ENCODE measurements around the gene CATSPERD. TPM values are rescaled to one million over a fixed set of nuclear protein-coding genes. Genes with fewer than 3 reads are reported as not detected.

Gene CATSPERD
- total and polyA plus RNA-seq, 2 of the 4 experiments (the other 2 are of a cell fraction) = not detected

GRCh38 chr19:5727453-5728050 lies 7.1 kb downstream of the CATSPERD start:
- CTCF ChIA-PET = no interaction called here
- BruUV-seq (replicated peaks) = no TSS peak
- in situ Hi-C loops (cut with MboI; ENCODE audit: low sequenced_read_pairs) = no loop called here

More at GRCh38 chr19:5727453-5728050, 7.1 kb downstream of the CATSPERD start:
- Histone ChIP-seq H3K9me1 (ENCODE audit: insufficient read depth, low read length) (no peaks in the 10 kb centered on the region), H3K9me3 (ENCODE audit: control insufficient read depth, insufficient read depth, low read length) (peaks cover 4% of the 10 kb centered on the region), H3K23ac (ENCODE audit: low read depth, low read length) (no peak overlapping the region), H3K4me3 (ENCODE audit: insufficient read depth, low read depth, low read length) (no peak overlapping the region), H3K18ac (ENCODE audit: low read depth, low read length) (no peak overlapping the region), H3K56ac (ENCODE audit: extremely low read depth, insufficient read depth, low read length) (no peak overlapping the region), H4K5ac (ENCODE audit: low read depth, low read length) (no peak overlapping the region), H3K27ac (ENCODE audit: insufficient read depth, low read length) (no peak overlapping the region), H2AFZ (replicated peaks; ENCODE audit: low read length, poor library complexity) (no peak overlapping the region), H2BK20ac (ENCODE audit: low read depth, low read length) (no peak overlapping the region), H4K20me1 (ENCODE audit: insufficient read depth, low read length) (no peaks in the 10 kb centered on the region), H2BK5ac (ENCODE audit: low read depth, low read length, poor library complexity, severe bottlenecking) (no peak overlapping the region), H2AK5ac (ENCODE audit: low read depth, low read length) (no peak overlapping the region), H2BK15ac (ENCODE audit: low read depth, low read length) (no peak overlapping the region), H3K4ac (ENCODE audit: low read depth, low read length) (no peak overlapping the region), H4K8ac (ENCODE audit: low read depth in 2 of 2, low read length in 2 of 2) (no peak overlapping the region), H3K14ac (replicated peaks; ENCODE audit: low read depth, low read length) (no peak overlapping the region), H3K9ac (ENCODE audit: low read depth, low read length) (no peak overlapping the region), H3K4me1 (ENCODE audit: control insufficient read depth, insufficient read depth, low read length) (no peaks in the 10 kb centered on the region), H3K4me2 (ENCODE audit: low read depth, low read length) (no peak overlapping the region), H3K79me1 (ENCODE audit: low read depth in 1 of 2, low read length in 2 of 2) (no peaks in the 10 kb centered on the region), H2AK9ac (replicated peaks; ENCODE audit: low read depth, low read length, poor library complexity) (no peak overlapping the region), H4K91ac (ENCODE audit: insufficient read depth, low read depth, low read length) (no peak overlapping the region), H3K27me3 (ENCODE audit: control insufficient read depth, insufficient read depth, low read length) (no peaks in the 10 kb centered on the region), H3K36me3 (ENCODE audit: control insufficient read depth, insufficient read depth, low read length) (no peaks in the 10 kb centered on the region), H2BK120ac (ENCODE audit: low read depth, low read length) (no peak overlapping the region)
- POLR2A ChIA-PET (ENCODE audit: unreplicated experiment) = interaction anchor here (0.6 kb wide), 1 partner anchor 250 kb away, joined by 4 read pairs; no protein-coding TSS in a partner anchor
- DNase-seq (no peak), ATAC-seq (ENCODE audit: low read depth) (no peak)
- TF ChIP-seq USF2 (IDR thresholded peaks at IDR 0.05; ENCODE audit: low read depth, low read length) = no peak
- TF ChIP-seq ELK1 (IDR thresholded peaks at IDR 0.05; ENCODE audit: borderline replicate concordance, low read depth, low read length) = no peak
- no peak for TF ChIP-seq FOS (IDR thresholded peaks at IDR 0.05; ENCODE audit: low read depth, low read length)
- no peak for TF ChIP-seq RCOR1 (IDR thresholded peaks at IDR 0.05; ENCODE audit: insufficient replicate concordance, low read length)
- TF ChIP-seq MAFK (IDR thresholded peaks at IDR 0.05; ENCODE audit: low read depth, low read length) = no peak
- TF ChIP-seq BHLHE40 (IDR thresholded peaks at IDR 0.05; ENCODE audit: low read depth, low read length) = no peak
- TF ChIP-seq SMC3 (IDR thresholded peaks at IDR 0.05; ENCODE audit: low read depth, low read length) = no peak
- no peak for TF ChIP-seq RAD21 (IDR thresholded peaks at IDR 0.05; ENCODE audit: low read length)
- TF ChIP-seq MAZ (IDR thresholded peaks at IDR 0.05; ENCODE audit: borderline replicate concordance, low read depth, low read length) = no peak
- TF ChIP-seq MXI1 (IDR thresholded peaks at IDR 0.05; ENCODE audit: borderline replicate concordance, low read depth, low read length) = no peak
- no peak for TF ChIP-seq RFX5 (IDR thresholded peaks at IDR 0.05; ENCODE audit: low read depth, low read length)
- TF ChIP-seq CHD1 (IDR thresholded peaks at IDR 0.05; ENCODE audit: low read depth, low read length) = no peak
- no peak for TF ChIP-seq POLR2A (IDR thresholded peaks at IDR 0.05; ENCODE audit: low read depth, low read length)
- no peak for TF ChIP-seq NFE2L2 (IDR thresholded peaks at IDR 0.05; ENCODE audit: low read depth, low read length)
- no peak for TF ChIP-seq CEBPB (IDR thresholded peaks at IDR 0.05; ENCODE audit: low read depth, low read length)
- TF ChIP-seq, protein P1, sequence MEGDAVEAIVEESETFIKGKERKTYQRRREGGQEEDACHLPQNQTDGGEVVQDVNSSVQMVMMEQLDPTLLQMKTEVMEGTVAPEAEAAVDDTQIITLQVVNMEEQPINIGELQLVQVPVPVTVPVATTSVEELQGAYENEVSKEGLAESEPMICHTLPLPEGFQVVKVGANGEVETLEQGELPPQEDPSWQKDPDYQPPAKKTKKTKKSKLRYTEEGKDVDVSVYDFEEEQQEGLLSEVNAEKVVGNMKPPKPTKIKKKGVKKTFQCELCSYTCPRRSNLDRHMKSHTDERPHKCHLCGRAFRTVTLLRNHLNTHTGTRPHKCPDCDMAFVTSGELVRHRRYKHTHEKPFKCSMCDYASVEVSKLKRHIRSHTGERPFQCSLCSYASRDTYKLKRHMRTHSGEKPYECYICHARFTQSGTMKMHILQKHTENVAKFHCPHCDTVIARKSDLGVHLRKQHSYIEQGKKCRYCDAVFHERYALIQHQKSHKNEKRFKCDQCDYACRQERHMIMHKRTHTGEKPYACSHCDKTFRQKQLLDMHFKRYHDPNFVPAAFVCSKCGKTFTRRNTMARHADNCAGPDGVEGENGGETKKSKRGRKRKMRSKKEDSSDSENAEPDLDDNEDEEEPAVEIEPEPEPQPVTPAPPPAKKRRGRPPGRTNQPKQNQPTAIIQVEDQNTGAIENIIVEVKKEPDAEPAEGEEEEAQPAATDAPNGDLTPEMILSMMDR (conservative IDR thresholded peaks at IDR 0.05; ENCODE audit: low read depth, low read length) = no peak
- intact Hi-C loops (cut with micrococcal nuclease) (no loop called here), dilution Hi-C loops (cut with HindIII; ENCODE audit: low sequenced_read_pairs, unreplicated experiment) (no loop called here)
- no CpG with 5 or more reads among the region's 4 CpGs for WGBS, 2 experiments (ENCODE audit: extremely low coverage in 2 of 2, insufficient read length in 1 of 2)
